CD4-positive, alpha-beta T cell (primary cell): ENCODE data around the gene ZIC5. TPM values are rescaled to one million over a fixed set of nuclear protein-coding genes. Genes with fewer than 3 reads are reported as not detected.

Experiments
- ATAC-seq: fragments of 200-7000 bp; cut with Tn5 transposase; one replicate; pipeline ENCODE4 v1.10.0; 2022; ENCODE audit warnings: mild to moderate bottlenecking; ENCODE audit not compliant: poor library complexity
- CTCF ChIA-PET: fragments of 350-600 bp; sonication (Branson Sonifier 250); formaldehyde crosslinking; loops from one replicate; lab custom pipeline; 2021; ENCODE audit warnings: antibody characterized with exemption, inconsistent platforms; lab: Charles Lee
- POLR2A ChIA-PET: fragments of 350-600 bp; sonication (Branson Sonifier 250); formaldehyde crosslinking; loops from one replicate; lab custom pipeline; 2021; ENCODE audit warnings: antibody characterized with exemption, inconsistent platforms; lab: Charles Lee
- DNase-seq, 14 experiments: peaks; one replicate each; pipeline ENCODE4 v3.0.0-alpha.2; 2013 to 2020; ENCODE audit warnings: mixed read lengths in 2 of 14
- H3K27ac ChIP-seq, 2 donors: one replicate each; pipeline versions ENCODE4 v1.5.1 to v1.7.0; 2013; ENCODE audit warnings: low read length in 2 of 2, low read depth in 1 of 2, mild to moderate bottlenecking in 1 of 2
- H3K27me3 ChIP-seq, 2 experiments: 1 replicate in 1 of 2; 2 replicates in 1 of 2; pipeline versions ENCODE4 v1.6.1 to v1.7.0; 2013; ENCODE audit warnings: low read length in 2 of 2, control low read depth in 1 of 2, mild to moderate bottlenecking in 1 of 2, moderate library complexity in 1 of 2; ENCODE audit not compliant: insufficient read depth in 2 of 2, control insufficient read depth in 1 of 2
- H3K36me3 ChIP-seq: one replicate; pipeline ENCODE4 v1.6.1; 2013; ENCODE audit warnings: low read length, control low read depth; ENCODE audit not compliant: insufficient read depth
- H3K4me1 ChIP-seq: one replicate; pipeline ENCODE4 v1.6.1; 2013; ENCODE audit warnings: low read length, control low read depth; ENCODE audit not compliant: insufficient read depth
- H3K4me3 ChIP-seq: one replicate; pipeline ENCODE4 v1.5.1; 2013; ENCODE audit warnings: mild to moderate bottlenecking, low read length, moderate library complexity
- H3K9me3 ChIP-seq, 2 experiments: 1 replicate in 1 of 2; 2 replicates in 1 of 2; pipeline versions ENCODE4 v1.6.1 to v1.7.0; 2013; ENCODE audit warnings: low read length in 2 of 2, mild to moderate bottlenecking in 2 of 2, control low read depth in 1 of 2, moderate library complexity in 1 of 2; ENCODE audit not compliant: control insufficient read depth in 1 of 2, insufficient read depth in 1 of 2
- H3K27ac Mint-ChIP-seq: one replicate; pipeline ENCODE4 v1.8.0; 2020; ENCODE audit warnings: mixed read lengths
- H3K27me3 Mint-ChIP-seq: one replicate; pipeline ENCODE4 v1.8.0; 2021; ENCODE audit warnings: mixed read lengths
- H3K36me3 Mint-ChIP-seq: one replicate; pipeline ENCODE4 v1.8.0; 2021; ENCODE audit warnings: low read depth, mixed read lengths
- H3K4me1 Mint-ChIP-seq: one replicate; pipeline ENCODE4 v1.8.0; 2021; ENCODE audit warnings: low read depth, mixed read lengths
- H3K4me3 Mint-ChIP-seq: one replicate; pipeline ENCODE4 v1.8.0; 2020; ENCODE audit warnings: mild to moderate bottlenecking, mixed read lengths
- H3K9me3 Mint-ChIP-seq: one replicate; pipeline ENCODE4 v1.8.0; 2020; ENCODE audit warnings: mixed read lengths
- CTCF ChIP-seq: fragments of 200-600 bp; IDR thresholded peaks from one replicate; pipeline ENCODE4 v1.8.0; 2022; ENCODE audit warnings: antibody characterized with exemption, mild to moderate bottlenecking
- intact Hi-C, 2 experiments: fragments of 100-400 bp; cut with DNase I in 1 of 2; cut with micrococcal nuclease in 1 of 2; formaldehyde crosslinking; loops; one replicate each; pipeline versions ENCODE4 v1.15.1 to v1.9.0; 2023 to 2025; cut with DNase I, micrococcal nuclease
- total RNA-seq, 174 experiments: library from RNA in 2 of 174; stranded (reverse) in 2 of 174; gene quantifications; one replicate each; pipeline ENCODE4 v1.2.3 and lab custom pipeline; 2021 to 2026

ZIC5 gene
- total RNA-seq, 2 experiments from 2014 or later, result not detected

- H3K27ac ChIP-seq, result no peak overlapping the region
- peaks cover 51 to 57% of the 10 kb centered on the region in 2 experiments for H3K9me3 ChIP-seq
- Mint-ChIP-seq H3K4me3 (no peak overlapping the region), H3K27ac (peak overlapping the region; percentile 1), H3K9me3 (peaks cover 23% of the 10 kb centered on the region), H3K27me3 (peaks cover 82% of the 10 kb centered on the region), H3K36me3 (peaks cover 4% of the 10 kb centered on the region), H3K4me1 (peaks cover 6% of the 10 kb centered on the region)
- DNase-seq (no peak), ATAC-seq (no peak)
- TF ChIP-seq CTCF, result no peak
- ChIA-PET CTCF (no interaction called here), POLR2A (no interaction called here)
- peaks cover 84 to 95% of the 10 kb centered on the region in 2 experiments for H3K27me3 ChIP-seq
- peaks cover 42% of the 10 kb centered on the region for H3K4me1 ChIP-seq
- intact Hi-C loops, result no loop called here
- H3K4me3 ChIP-seq, result no peak overlapping the region
- H3K36me3 ChIP-seq, result no peaks in the 10 kb centered on the region
These were observed 5.0 kb upstream of the ZIC5 start for GRCh38 chr13:99976575-99976974.

GRCh38 chr13:99975626-99976025 lies 4.1 kb upstream of the ZIC5 start:
- Histone ChIP-seq H3K9me3 (peaks cover 53 to 57% of the 10 kb centered on the region in 2 experiments), H3K27ac (no peak overlapping the region), H3K36me3 (no peaks in the 10 kb centered on the region), H3K27me3 (peaks cover 87 to 92% of the 10 kb centered on the region in 2 experiments), H3K4me1 (peaks cover 43% of the 10 kb centered on the region), H3K4me3 (no peak overlapping the region)
- Mint-ChIP-seq H3K36me3 (peaks cover 4% of the 10 kb centered on the region), H3K27ac (no peak overlapping the region), H3K4me1 (peaks cover 6% of the 10 kb centered on the region), H3K27me3 (peaks cover 85% of the 10 kb centered on the region), H3K9me3 (peaks cover 23% of the 10 kb centered on the region), H3K4me3 (no peak overlapping the region)
- ChIA-PET CTCF (no interaction called here), POLR2A (interaction anchor here (1.0 kb wide), 1 partner anchor 16 kb away, joined by 3 read pairs; no protein-coding TSS in a partner anchor)
- TF ChIP-seq CTCF, result no peak
- intact Hi-C loops, result loop anchor here (2.0 kb wide), 2 partner anchors 13 to 21 kb away; no protein-coding TSS in a partner anchor
- DNase-seq (no peak), ATAC-seq (no peak)

- Mint-ChIP-seq H3K4me3 (no peak overlapping the region), H3K36me3 (peaks cover 4% of the 10 kb centered on the region), H3K27ac (no peak overlapping the region), H3K27me3 (peaks cover 87% of the 10 kb centered on the region), H3K4me1 (peaks cover 7% of the 10 kb centered on the region), H3K9me3 (peaks cover 23% of the 10 kb centered on the region)
- Histone ChIP-seq H3K27ac (no peak overlapping the region), H3K27me3 (peaks cover 86 to 89% of the 10 kb centered on the region in 2 experiments), H3K4me1 (peaks cover 42% of the 10 kb centered on the region), H3K4me3 (no peak overlapping the region), H3K9me3 (peaks cover 53 to 57% of the 10 kb centered on the region in 2 experiments), H3K36me3 (no peaks in the 10 kb centered on the region)
- POLR2A ChIA-PET, result interaction anchor here (1.0 to 1.6 kb wide), 2 partner anchors 8 to 16 kb away, joined by 3 to 15 read pairs; no protein-coding TSS in a partner anchor
- CTCF ChIA-PET, result no interaction called here
- intact Hi-C loops, result loop anchor here (2.0 kb wide), 2 partner anchors 14 to 22 kb away; no protein-coding TSS in a partner anchor
- no peak for ATAC-seq
- peak in 1 of 14 experiments; percentile 15 for DNase-seq
- no peak for TF ChIP-seq CTCF
These were observed 3.5 kb upstream of the ZIC5 start for GRCh38 chr13:99974939-99975561.
